ENCODE measurements around the gene PNP.

DNA sequence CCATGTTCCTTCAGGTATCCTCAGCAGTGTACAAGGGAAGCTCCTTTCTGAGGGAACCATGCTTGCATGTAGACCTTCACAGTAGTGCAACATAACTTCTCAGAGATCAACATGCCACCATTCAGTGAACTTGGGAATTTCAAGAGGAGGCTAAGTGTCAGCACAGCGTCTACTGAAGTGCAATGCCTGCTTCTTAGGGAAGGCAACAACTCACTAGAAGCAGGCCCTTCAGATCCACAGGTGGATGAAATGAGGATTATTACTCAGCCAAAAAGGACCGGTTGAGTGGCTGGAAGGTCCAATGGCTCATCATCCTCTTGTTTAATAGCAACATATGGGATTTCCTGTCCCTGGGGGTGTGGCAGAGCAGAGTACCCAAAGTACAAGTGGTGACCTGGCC is 54.8 kb downstream of the PNP start:
- TF ChIP-seq CTCF (IDR thresholded peaks at IDR 0.05; ENCODE audit: borderline replicate concordance, extremely low read depth, low read length, poor library complexity, severe bottlenecking), result no peak
- TF ChIP-seq EZH2 (IDR thresholded peaks at IDR 0.05; ENCODE audit: borderline replicate concordance, low read depth, low read length, severe bottlenecking), result no peak

All from DND-41 (cell line).